ENCODE measurements around the gene PATE3. TPM values are rescaled to one million over a fixed set of nuclear protein-coding genes. Genes with fewer than 3 reads are reported as not detected.

PATE3 gene
- total and polyA plus RNA-seq, 2 donors (not counting 1 experiment from before 2014, with no cell fraction given), result not detected

- DNase-seq (ENCODE audit: low read depth in 2 of 2), result no peak
- Histone ChIP-seq H4K20me1 (ENCODE audit: control insufficient read depth, extremely low read depth, insufficient read depth, low read length) (no peaks in the 10 kb centered on the region), H3K27me3 (ENCODE audit: control insufficient read depth, insufficient read depth, low read length) (no peaks in the 10 kb centered on the region), H3K9me3 (ENCODE audit: control insufficient read depth, insufficient read depth, low read depth, low read length) (no peaks in the 10 kb centered on the region), H3K4me1 (ENCODE audit: control insufficient read depth, extremely low read depth, insufficient read depth, low read length) (no peaks in the 10 kb centered on the region), H3K4me3 (replicated peaks in 1 of 4; ENCODE audit: control extremely low read depth in 1 of 4, insufficient read depth in 1 of 4, low read depth in 3 of 4, low read length in 4 of 4) (no peak overlapping the region), H3K36me3 (ENCODE audit: control insufficient read depth, insufficient read depth, low read length) (no peaks in the 10 kb centered on the region), H3K27ac (ENCODE audit: insufficient read depth, low read length) (no peak overlapping the region), H2AFZ (ENCODE audit: low read length) (no peak overlapping the region), H3K79me2 (ENCODE audit: control insufficient read depth, insufficient read depth, low read length) (no peaks in the 10 kb centered on the region), H3K4me2 (ENCODE audit: extremely low read depth, insufficient read depth, low read length) (no peak overlapping the region), H3K9ac (ENCODE audit: insufficient read depth, low read length) (no peak overlapping the region)
- TF ChIP-seq EZH2 (IDR thresholded peaks at IDR 0.05; ENCODE audit: low read length, missing control alignments) (no peak), CTCF (conservative IDR thresholded peaks at IDR 0.05 in 1 of 2, IDR thresholded peaks at IDR 0.05 in 1 of 2; ENCODE audit: low read depth in 1 of 2, low read length in 2 of 2) (no peak)
Observed at GRCh38 chr11:125784678-125785077, 3.2 kb upstream of the PATE3 start.

GRCh38 chr11:125790825-125791224 lies 2.9 kb downstream of the PATE3 start:
- H3K9me3 ChIP-seq (ENCODE audit: control insufficient read depth, insufficient read depth, low read depth, low read length), result no peaks in the 10 kb centered on the region
- H3K9ac ChIP-seq (ENCODE audit: insufficient read depth, low read length), result no peak overlapping the region
- DNase-seq (ENCODE audit: low read depth in 2 of 2), result no peak
- no peak overlapping the region for H3K27ac ChIP-seq (ENCODE audit: insufficient read depth, low read length)
- H2AFZ ChIP-seq (ENCODE audit: low read length), result no peak overlapping the region
- no peaks in the 10 kb centered on the region for H3K27me3 ChIP-seq (ENCODE audit: control insufficient read depth, insufficient read depth, low read length)
- no peaks in the 10 kb centered on the region for H3K79me2 ChIP-seq (ENCODE audit: control insufficient read depth, insufficient read depth, low read length)
- H3K36me3 ChIP-seq (ENCODE audit: control insufficient read depth, insufficient read depth, low read length), result no peaks in the 10 kb centered on the region
- no peaks in the 10 kb centered on the region for H4K20me1 ChIP-seq (ENCODE audit: control insufficient read depth, extremely low read depth, insufficient read depth, low read length)
- no peak overlapping the region for H3K4me3 ChIP-seq (replicated peaks in 1 of 4; ENCODE audit: control extremely low read depth in 1 of 4, insufficient read depth in 1 of 4, low read depth in 3 of 4, low read length in 4 of 4)
- no peaks in the 10 kb centered on the region for H3K4me1 ChIP-seq (ENCODE audit: control insufficient read depth, extremely low read depth, insufficient read depth, low read length)
- TF ChIP-seq EZH2 (IDR thresholded peaks at IDR 0.05; ENCODE audit: low read length, missing control alignments) (no peak), CTCF (conservative IDR thresholded peaks at IDR 0.05 in 1 of 2, IDR thresholded peaks at IDR 0.05 in 1 of 2; ENCODE audit: low read depth in 1 of 2, low read length in 2 of 2) (no peak)
- no peak overlapping the region for H3K4me2 ChIP-seq (ENCODE audit: extremely low read depth, insufficient read depth, low read length)

- H3K27me3 ChIP-seq (ENCODE audit: control insufficient read depth, insufficient read depth, low read length), result no peaks in the 10 kb centered on the region
- no peak overlapping the region for H3K9ac ChIP-seq (ENCODE audit: insufficient read depth, low read length)
- H3K9me3 ChIP-seq (ENCODE audit: control insufficient read depth, insufficient read depth, low read depth, low read length), result no peaks in the 10 kb centered on the region
- no peak overlapping the region for H3K27ac ChIP-seq (ENCODE audit: insufficient read depth, low read length)
- no peaks in the 10 kb centered on the region for H3K4me1 ChIP-seq (ENCODE audit: control insufficient read depth, extremely low read depth, insufficient read depth, low read length)
- H3K79me2 ChIP-seq (ENCODE audit: control insufficient read depth, insufficient read depth, low read length), result no peaks in the 10 kb centered on the region
- TF ChIP-seq CTCF (conservative IDR thresholded peaks at IDR 0.05 in 1 of 2, IDR thresholded peaks at IDR 0.05 in 1 of 2; ENCODE audit: low read depth in 1 of 2, low read length in 2 of 2), result no peak
- no peak for TF ChIP-seq EZH2 (IDR thresholded peaks at IDR 0.05; ENCODE audit: low read length, missing control alignments)
- DNase-seq (ENCODE audit: low read depth in 2 of 2), result no peak
- H3K36me3 ChIP-seq (ENCODE audit: control insufficient read depth, insufficient read depth, low read length), result no peaks in the 10 kb centered on the region
- H3K4me2 ChIP-seq (ENCODE audit: extremely low read depth, insufficient read depth, low read length), result no peak overlapping the region
- H3K4me3 ChIP-seq (replicated peaks in 1 of 4; ENCODE audit: control extremely low read depth in 1 of 4, insufficient read depth in 1 of 4, low read depth in 3 of 4, low read length in 4 of 4), result no peak overlapping the region
- no peak overlapping the region for H2AFZ ChIP-seq (ENCODE audit: low read length)
- H4K20me1 ChIP-seq (ENCODE audit: control insufficient read depth, extremely low read depth, insufficient read depth, low read length), result no peaks in the 10 kb centered on the region
Observed at GRCh38 chr11:125797641-125798040, 9.7 kb downstream of the PATE3 start.

Data from fibroblast of lung (primary cell).